HEK293 (cell line): Measurements from ENCODE around the gene RAB28.

ENCODE experiments used
- CTCF ChIA-PET: fragments of 350-600 bp; formaldehyde crosslinking; extraction: SDS; loops from one replicate; lab custom pipeline; 2021; ENCODE audit warnings: antibody characterized with exemption; lab: Yijun Ruan, JAX
- POLR2A ChIA-PET: fragments of 300-600 bp; formaldehyde crosslinking; extraction: SDS; loops from one replicate; lab custom pipeline; 2020; ENCODE audit warnings: antibody characterized with exemption, inconsistent platforms; lab: Yijun Ruan, JAX
- H3K27ac ChIP-seq: fragments of 200-500 bp; sonication (Bioruptor generic); 2 replicates; pipeline ENCODE4 v1.5.1; 2014; ENCODE audit warnings: low read depth, low read length, control low read depth, inconsistent platforms; ENCODE audit errors: extremely low read depth
- H3K36me3 ChIP-seq, 2 experiments: fragments of 200-500 bp in 1 of 2; sonication (Bioruptor generic) in 1 of 2; 1 replicate in 1 of 2; 2 replicates in 1 of 2; pipeline ENCODE4 v1.5.1; 2014 to 2017; ENCODE audit warnings: inconsistent platforms in 2 of 2, low read length in 2 of 2; ENCODE audit not compliant: control insufficient read depth in 2 of 2, insufficient read depth in 1 of 2
- H3K4me1 ChIP-seq: fragments of 200-500 bp; sonication (Bioruptor generic); 2 replicates; pipeline ENCODE4 v1.5.1; 2014; ENCODE audit warnings: mild to moderate bottlenecking, low read length, inconsistent platforms; ENCODE audit not compliant: control insufficient read depth, insufficient read depth
- H3K4me3 ChIP-seq: 2 replicates; pipeline ENCODE4 v1.5.1; 2011; ENCODE audit warnings: low read depth, mild to moderate bottlenecking, control low read depth, low read length, moderate library complexity
- H3K9me3 ChIP-seq: fragments of 200-500 bp; sonication (Bioruptor generic); 2 replicates; pipeline ENCODE4 v1.5.1; 2014; ENCODE audit warnings: low read depth, low read length, inconsistent platforms; ENCODE audit not compliant: control insufficient read depth, insufficient read depth
- FEZF1 ChIP-seq: fragments of 450-650 bp; formaldehyde crosslinking; IDR thresholded peaks from 2 replicates; pipeline ENCODE4 v1.5.1; 2016; ENCODE audit warnings: missing biosample characterization, missing genetic modification characterization
- HOXC10 ChIP-seq: sonication (generic); formaldehyde crosslinking; IDR thresholded peaks from 2 replicates; pipeline ENCODE4 v1.8.1; 2023; ENCODE audit warnings: mild to moderate bottlenecking, missing genetic modification reagents
- REPIN1 ChIP-seq: fragments of 450-650 bp; formaldehyde crosslinking; IDR thresholded peaks from 2 replicates; pipeline ENCODE4 v1.5.1; 2017; ENCODE audit warnings: missing biosample characterization, missing genetic modification characterization, low read depth
- ZBTB8A ChIP-seq: fragments of 450-650 bp; formaldehyde crosslinking; IDR thresholded peaks from 2 replicates; pipeline ENCODE4 v1.5.1; 2016; ENCODE audit warnings: missing biosample characterization, missing genetic modification characterization
- ZNF169 ChIP-seq: fragments of 450-650 bp; formaldehyde crosslinking; IDR thresholded peaks from 2 replicates; pipeline ENCODE4 v1.5.1; 2016; ENCODE audit warnings: missing biosample characterization, missing genetic modification characterization
- ZNF202 ChIP-seq: fragments of 450-650 bp; formaldehyde crosslinking; IDR thresholded peaks from 2 replicates; pipeline ENCODE4 v1.5.1; 2016; ENCODE audit warnings: missing biosample characterization, missing genetic modification characterization, borderline replicate concordance
- ZNF266 ChIP-seq: fragments of 450-650 bp; formaldehyde crosslinking; IDR thresholded peaks from 2 replicates; pipeline ENCODE4 v1.5.1; 2016; ENCODE audit warnings: missing biosample characterization, missing genetic modification characterization, low read depth
- ZNF426 ChIP-seq: fragments of 450-650 bp; formaldehyde crosslinking; IDR thresholded peaks from 2 replicates; pipeline ENCODE4 v1.5.1; 2017; ENCODE audit warnings: missing biosample characterization, missing genetic modification characterization, mild to moderate bottlenecking, inconsistent platforms, moderate library complexity
- ZNF510 ChIP-seq: fragments of 450-650 bp; formaldehyde crosslinking; IDR thresholded peaks from 2 replicates; pipeline ENCODE4 v1.5.1; 2018; ENCODE audit warnings: mild to moderate bottlenecking, missing genetic modification characterization, missing biosample characterization; ENCODE audit not compliant: insufficient replicate concordance
- ZNF530 ChIP-seq: fragments of 450-650 bp; formaldehyde crosslinking; IDR thresholded peaks from 2 replicates; pipeline ENCODE4 v1.5.1; 2016; ENCODE audit warnings: low read depth, missing biosample characterization, missing genetic modification characterization
- ZNF549 ChIP-seq: fragments of 450-650 bp; IDR thresholded peaks from 2 replicates; pipeline ENCODE4 v1.5.1; 2018; ENCODE audit warnings: missing biosample characterization, missing genetic modification characterization, mild to moderate bottlenecking, inconsistent platforms, moderate library complexity
- ZNF571 ChIP-seq: fragments of 450-650 bp; formaldehyde crosslinking; IDR thresholded peaks from 2 replicates; pipeline ENCODE4 v1.5.0; 2017; ENCODE audit warnings: missing biosample characterization, missing genetic modification characterization
- ZNF596 ChIP-seq: fragments of 450-650 bp; IDR thresholded peaks from 2 replicates; pipeline ENCODE4 v1.5.0; 2018; ENCODE audit warnings: missing biosample characterization, mild to moderate bottlenecking, missing genetic modification characterization, moderate library complexity
- ZNF600 ChIP-seq: fragments of 450-650 bp; formaldehyde crosslinking; IDR thresholded peaks from 2 replicates; pipeline ENCODE4 v1.5.1; 2016; ENCODE audit warnings: missing biosample characterization, missing genetic modification characterization
- ZNF624 ChIP-seq: fragments of 450-650 bp; formaldehyde crosslinking; IDR thresholded peaks from 2 replicates; pipeline ENCODE4 v1.5.1; 2017; ENCODE audit warnings: missing biosample characterization, missing genetic modification characterization
- ZNF701 ChIP-seq: fragments of 450-650 bp; formaldehyde crosslinking; IDR thresholded peaks from 2 replicates; pipeline ENCODE4 v1.5.1; 2016; ENCODE audit warnings: missing biosample characterization, missing genetic modification characterization
- ZNF747 ChIP-seq: fragments of 450-650 bp; formaldehyde crosslinking; IDR thresholded peaks from 2 replicates; pipeline ENCODE4 v1.5.1; 2016; ENCODE audit warnings: missing biosample characterization, missing genetic modification characterization
- TF ChIP-seq, protein P1 (sequence below): fragments of 450-650 bp; formaldehyde crosslinking; IDR thresholded peaks from 2 replicates; pipeline ENCODE4 v1.5.1; 2017; ENCODE audit warnings: missing biosample characterization, missing genetic modification characterization
- TF ChIP-seq, protein P2 (sequence below): fragments of 450-650 bp; formaldehyde crosslinking; IDR thresholded peaks from 2 replicates; pipeline ENCODE4 v1.5.1; 2016; ENCODE audit warnings: missing biosample characterization, missing genetic modification characterization
- TF ChIP-seq, protein P3 (sequence below): fragments of 450-650 bp; formaldehyde crosslinking; IDR thresholded peaks from 2 replicates; pipeline ENCODE4 v1.5.1; 2016; ENCODE audit warnings: missing biosample characterization, missing genetic modification characterization
- TF ChIP-seq, protein P4 (sequence below): fragments of 450-650 bp; formaldehyde crosslinking; IDR thresholded peaks from 2 replicates; pipeline ENCODE4 v1.5.1; 2016; ENCODE audit warnings: missing biosample characterization, missing genetic modification characterization
- TF ChIP-seq, protein P5 (sequence below): fragments of 450-650 bp; formaldehyde crosslinking; IDR thresholded peaks from 2 replicates; pipeline ENCODE4 v1.5.1; 2016; ENCODE audit warnings: missing biosample characterization, missing genetic modification characterization, low read depth
- TF ChIP-seq, protein P6 (sequence below): fragments of 450-650 bp; formaldehyde crosslinking; IDR thresholded peaks from 2 replicates; pipeline ENCODE4 v1.5.1; 2017; ENCODE audit warnings: missing biosample characterization, missing genetic modification characterization

RAB28 gene

DNA sequence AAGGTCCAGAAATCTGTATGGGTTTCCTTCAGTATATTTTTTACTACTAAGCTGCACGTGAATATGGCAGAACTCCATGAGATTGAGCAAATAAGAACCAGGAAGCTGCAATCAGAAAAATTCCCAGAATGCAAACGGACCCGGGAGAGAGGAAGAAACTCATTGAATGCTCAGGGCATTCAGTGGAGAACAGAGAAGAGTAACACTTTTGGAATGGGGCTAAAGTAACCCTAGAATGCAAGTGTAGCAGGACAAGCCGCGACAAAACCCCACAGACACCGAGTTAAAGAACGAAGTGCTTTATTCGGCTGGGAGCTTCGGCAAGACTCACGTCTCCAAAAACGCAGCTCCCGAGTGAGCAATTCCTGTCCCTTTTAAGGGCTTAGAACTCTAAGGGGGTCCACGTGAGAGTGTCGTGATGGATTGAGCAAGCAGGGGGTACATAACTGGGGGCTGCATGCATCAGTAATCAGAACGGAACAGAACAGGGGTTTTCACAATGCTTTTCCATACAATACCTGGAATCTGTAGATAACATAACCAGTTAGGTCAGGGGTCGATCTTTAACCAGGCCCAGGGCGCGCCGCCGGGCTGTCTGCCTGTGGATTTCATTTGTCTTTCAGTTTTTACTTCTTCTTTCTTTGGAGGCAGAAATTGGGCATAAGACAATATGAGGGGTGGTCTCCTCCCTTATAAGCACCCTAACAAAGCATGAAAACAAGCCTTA, 56.4 kb downstream of the RAB28 start:
- CTCF ChIA-PET = interaction anchor here (0.6 kb wide), 1 partner anchor 275 kb away, joined by 3 read pairs; no protein-coding TSS in a partner anchor
- TF ChIP-seq, protein P1, sequence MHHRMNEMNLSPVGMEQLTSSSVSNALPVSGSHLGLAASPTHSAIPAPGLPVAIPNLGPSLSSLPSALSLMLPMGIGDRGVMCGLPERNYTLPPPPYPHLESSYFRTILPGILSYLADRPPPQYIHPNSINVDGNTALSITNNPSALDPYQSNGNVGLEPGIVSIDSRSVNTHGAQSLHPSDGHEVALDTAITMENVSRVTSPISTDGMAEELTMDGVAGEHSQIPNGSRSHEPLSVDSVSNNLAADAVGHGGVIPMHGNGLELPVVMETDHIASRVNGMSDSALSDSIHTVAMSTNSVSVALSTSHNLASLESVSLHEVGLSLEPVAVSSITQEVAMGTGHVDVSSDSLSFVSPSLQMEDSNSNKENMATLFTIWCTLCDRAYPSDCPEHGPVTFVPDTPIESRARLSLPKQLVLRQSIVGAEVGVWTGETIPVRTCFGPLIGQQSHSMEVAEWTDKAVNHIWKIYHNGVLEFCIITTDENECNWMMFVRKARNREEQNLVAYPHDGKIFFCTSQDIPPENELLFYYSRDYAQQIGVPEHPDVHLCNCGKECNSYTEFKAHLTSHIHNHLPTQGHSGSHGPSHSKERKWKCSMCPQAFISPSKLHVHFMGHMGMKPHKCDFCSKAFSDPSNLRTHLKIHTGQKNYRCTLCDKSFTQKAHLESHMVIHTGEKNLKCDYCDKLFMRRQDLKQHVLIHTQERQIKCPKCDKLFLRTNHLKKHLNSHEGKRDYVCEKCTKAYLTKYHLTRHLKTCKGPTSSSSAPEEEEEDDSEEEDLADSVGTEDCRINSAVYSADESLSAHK = no peak
- TF ChIP-seq FEZF1 (no peak), ZNF600 (tag by site-specific recombination) (no peak), ZNF510 (no peak), ZNF701 (tag by site-specific recombination) (no peak), ZNF530 (no peak), HOXC10 (CRISPR knock-in tag) (no peak), ZNF624 (tag by site-specific recombination) (no peak), ZNF169 (tag by site-specific recombination) (no peak), REPIN1 (tag by site-specific recombination) (no peak), ZNF747 (no peak), ZNF266 (tag by site-specific recombination) (no peak), ZNF549 (tag by site-specific recombination) (no peak)
- TF ChIP-seq, protein P2, sequence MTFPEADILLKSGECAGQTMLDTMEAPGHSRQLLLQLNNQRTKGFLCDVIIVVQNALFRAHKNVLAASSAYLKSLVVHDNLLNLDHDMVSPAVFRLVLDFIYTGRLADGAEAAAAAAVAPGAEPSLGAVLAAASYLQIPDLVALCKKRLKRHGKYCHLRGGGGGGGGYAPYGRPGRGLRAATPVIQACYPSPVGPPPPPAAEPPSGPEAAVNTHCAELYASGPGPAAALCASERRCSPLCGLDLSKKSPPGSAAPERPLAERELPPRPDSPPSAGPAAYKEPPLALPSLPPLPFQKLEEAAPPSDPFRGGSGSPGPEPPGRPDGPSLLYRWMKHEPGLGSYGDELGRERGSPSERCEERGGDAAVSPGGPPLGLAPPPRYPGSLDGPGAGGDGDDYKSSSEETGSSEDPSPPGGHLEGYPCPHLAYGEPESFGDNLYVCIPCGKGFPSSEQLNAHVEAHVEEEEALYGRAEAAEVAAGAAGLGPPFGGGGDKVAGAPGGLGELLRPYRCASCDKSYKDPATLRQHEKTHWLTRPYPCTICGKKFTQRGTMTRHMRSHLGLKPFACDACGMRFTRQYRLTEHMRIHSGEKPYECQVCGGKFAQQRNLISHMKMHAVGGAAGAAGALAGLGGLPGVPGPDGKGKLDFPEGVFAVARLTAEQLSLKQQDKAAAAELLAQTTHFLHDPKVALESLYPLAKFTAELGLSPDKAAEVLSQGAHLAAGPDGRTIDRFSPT (tag by site-specific recombination) = no peak
- TF ChIP-seq, protein P3, sequence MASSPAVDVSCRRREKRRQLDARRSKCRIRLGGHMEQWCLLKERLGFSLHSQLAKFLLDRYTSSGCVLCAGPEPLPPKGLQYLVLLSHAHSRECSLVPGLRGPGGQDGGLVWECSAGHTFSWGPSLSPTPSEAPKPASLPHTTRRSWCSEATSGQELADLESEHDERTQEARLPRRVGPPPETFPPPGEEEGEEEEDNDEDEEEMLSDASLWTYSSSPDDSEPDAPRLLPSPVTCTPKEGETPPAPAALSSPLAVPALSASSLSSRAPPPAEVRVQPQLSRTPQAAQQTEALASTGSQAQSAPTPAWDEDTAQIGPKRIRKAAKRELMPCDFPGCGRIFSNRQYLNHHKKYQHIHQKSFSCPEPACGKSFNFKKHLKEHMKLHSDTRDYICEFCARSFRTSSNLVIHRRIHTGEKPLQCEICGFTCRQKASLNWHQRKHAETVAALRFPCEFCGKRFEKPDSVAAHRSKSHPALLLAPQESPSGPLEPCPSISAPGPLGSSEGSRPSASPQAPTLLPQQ = no peak
- TF ChIP-seq, protein P4, sequence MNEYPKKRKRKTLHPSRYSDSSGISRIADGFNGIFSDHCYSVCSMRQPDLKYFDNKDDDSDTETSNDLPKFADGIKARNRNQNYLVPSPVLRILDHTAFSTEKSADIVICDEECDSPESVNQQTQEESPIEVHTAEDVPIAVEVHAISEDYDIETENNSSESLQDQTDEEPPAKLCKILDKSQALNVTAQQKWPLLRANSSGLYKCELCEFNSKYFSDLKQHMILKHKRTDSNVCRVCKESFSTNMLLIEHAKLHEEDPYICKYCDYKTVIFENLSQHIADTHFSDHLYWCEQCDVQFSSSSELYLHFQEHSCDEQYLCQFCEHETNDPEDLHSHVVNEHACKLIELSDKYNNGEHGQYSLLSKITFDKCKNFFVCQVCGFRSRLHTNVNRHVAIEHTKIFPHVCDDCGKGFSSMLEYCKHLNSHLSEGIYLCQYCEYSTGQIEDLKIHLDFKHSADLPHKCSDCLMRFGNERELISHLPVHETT = no peak

DNA sequence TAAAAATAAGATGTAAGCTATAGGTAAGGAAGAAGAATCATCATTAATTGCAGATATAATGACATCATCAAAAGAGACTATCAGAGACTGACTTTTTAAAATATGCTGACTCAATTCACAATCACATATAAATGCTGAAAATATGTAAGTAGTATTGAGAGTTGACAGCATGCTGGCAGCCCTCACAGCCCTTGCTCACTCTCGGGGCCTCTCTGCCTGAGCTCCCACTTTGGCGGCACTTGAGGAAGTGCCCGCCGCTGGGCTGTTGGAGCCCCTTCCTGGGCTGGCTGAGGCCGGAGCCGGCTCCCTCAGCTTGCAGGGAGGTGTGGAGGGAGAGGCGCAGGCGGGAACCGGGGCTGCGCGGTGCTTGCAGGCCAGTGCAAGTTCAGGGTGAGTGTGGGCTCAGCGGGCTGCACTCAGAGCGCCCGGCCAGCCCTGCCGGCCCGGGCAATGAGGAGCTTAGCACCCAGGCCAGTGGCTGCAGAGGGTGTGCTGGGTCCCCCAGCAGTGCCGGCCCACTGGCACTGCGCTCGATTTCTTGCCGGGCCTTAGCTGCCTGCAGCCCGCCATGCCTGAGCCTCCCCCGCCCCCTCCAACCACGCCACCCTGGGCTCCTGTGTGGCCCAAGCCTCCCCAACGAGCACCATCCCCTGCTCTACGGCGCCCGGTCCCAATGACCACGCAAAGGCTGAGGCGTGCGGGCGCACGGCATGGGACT, 68.9 kb downstream of the RAB28 start:
- no peaks in the 10 kb centered on the region for H3K9me3 ChIP-seq
- TF ChIP-seq ZNF202 (tag by site-specific recombination) (0 out of 2 replicates have a peak, but pooled peaks have one; percentile 43), ZNF426 (tag by site-specific recombination) (no peak), ZNF596 (no peak), ZNF571 (tag by site-specific recombination) (no peak), ZBTB8A (peak; percentile 44; the same call in 1 of the 2 replicates)
- TF ChIP-seq, protein P5, sequence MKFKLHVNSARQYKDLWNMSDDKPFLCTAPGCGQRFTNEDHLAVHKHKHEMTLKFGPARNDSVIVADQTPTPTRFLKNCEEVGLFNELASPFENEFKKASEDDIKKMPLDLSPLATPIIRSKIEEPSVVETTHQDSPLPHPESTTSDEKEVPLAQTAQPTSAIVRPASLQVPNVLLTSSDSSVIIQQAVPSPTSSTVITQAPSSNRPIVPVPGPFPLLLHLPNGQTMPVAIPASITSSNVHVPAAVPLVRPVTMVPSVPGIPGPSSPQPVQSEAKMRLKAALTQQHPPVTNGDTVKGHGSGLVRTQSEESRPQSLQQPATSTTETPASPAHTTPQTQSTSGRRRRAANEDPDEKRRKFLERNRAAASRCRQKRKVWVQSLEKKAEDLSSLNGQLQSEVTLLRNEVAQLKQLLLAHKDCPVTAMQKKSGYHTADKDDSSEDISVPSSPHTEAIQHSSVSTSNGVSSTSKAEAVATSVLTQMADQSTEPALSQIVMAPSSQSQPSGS (tag by site-specific recombination) = peak; percentile 87
- TF ChIP-seq, protein P6, sequence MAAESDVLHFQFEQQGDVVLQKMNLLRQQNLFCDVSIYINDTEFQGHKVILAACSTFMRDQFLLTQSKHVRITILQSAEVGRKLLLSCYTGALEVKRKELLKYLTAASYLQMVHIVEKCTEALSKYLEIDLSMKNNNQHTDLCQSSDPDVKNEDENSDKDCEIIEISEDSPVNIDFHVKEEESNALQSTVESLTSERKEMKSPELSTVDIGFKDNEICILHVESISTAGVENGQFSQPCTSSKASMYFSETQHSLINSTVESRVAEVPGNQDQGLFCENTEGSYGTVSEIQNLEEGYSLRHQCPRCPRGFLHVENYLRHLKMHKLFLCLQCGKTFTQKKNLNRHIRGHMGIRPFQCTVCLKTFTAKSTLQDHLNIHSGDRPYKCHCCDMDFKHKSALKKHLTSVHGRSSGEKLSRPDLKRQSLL (tag by site-specific recombination) = peak; percentile 70; the same call in 1 of the 2 replicates
- CTCF ChIA-PET = interaction anchor here (1.0 kb wide), 1 partner anchor 16 kb away, joined by 3 read pairs; no protein-coding TSS in a partner anchor
- H3K4me3 ChIP-seq = no peak overlapping the region
- peaks cover 9% of the 10 kb centered on the region; the same call in 1 of the 2 replicates for H3K4me1 ChIP-seq
- H3K27ac ChIP-seq = no peak overlapping the region
- POLR2A ChIA-PET = no interaction called here
- no peaks in the 10 kb centered on the region for H3K36me3 ChIP-seq

More for the DNA sequence above, 56.4 kb downstream of the RAB28 start:
- Histone ChIP-seq H3K27ac (no peak overlapping the region), H3K4me1 (no peaks in the 10 kb centered on the region), H3K36me3 (peaks cover 0 to 9% of the 10 kb centered on the region in 2 experiments; a peak in 1 of 3 replicates), H3K9me3 (no peaks in the 10 kb centered on the region), H3K4me3 (no peak overlapping the region)
- POLR2A ChIA-PET = no interaction called here
